Measurements from ENCODE around the gene NOLC1.
A peak's percentile ranks its signal among the peaks of the same experiment; 100 is the strongest.

Gene NOLC1

DNA sequence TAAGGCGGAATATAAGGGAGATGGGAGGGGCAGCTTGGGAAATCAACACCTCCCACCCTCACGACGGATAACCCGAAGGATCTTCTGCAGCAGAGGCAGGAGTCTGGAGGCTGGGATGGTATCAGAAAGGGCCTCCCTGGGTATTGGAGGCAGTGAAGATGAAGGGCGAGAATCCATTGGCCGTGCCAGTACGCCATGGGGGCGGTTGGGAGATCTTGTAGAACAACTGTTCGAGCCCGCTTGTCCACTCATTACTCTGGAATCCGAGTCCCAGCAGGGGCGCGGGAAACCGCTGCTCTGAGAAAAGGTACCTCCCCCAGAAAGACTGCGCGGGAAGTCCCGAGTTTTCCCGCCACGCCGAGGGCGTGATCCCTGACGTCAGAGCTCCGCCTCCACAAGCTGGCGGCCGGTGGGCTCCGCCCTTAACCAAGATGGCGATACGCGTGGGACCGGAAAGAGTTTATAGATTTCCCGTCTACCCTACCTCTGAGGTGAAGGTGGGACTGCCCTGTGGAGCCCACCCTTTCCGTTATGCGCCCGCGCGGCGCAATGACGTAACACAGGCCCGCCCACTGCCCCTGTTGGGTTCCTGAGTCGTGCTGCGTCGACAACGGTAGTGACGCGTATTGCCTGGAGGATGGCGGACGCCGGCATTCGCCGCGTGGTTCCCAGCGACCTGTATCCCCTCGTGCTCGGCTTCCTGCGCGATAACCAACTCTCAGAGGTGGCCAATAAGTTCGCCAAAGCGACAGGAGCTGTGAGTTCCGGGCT is at the start of gene NOLC1:
TSS of gene NOLC1 (plus strand) at position 616 of the 771 bp plus-strand sequence. CDS start at position 638, 22 bp downstream.
- peaks cover 41% of the 10 kb centered on the region for H3K36me3 ChIP-seq (ENCODE audit: insufficient read depth, low read length)
- H3K27ac ChIP-seq, result peak within 1 kb of the TSS; percentile 88
- TF ChIP-seq POLR2AphosphoS5 (IDR thresholded peaks at IDR 0.05; ENCODE audit: borderline replicate concordance, low read depth, low read length), result peak; percentile 96
- no peak for TF ChIP-seq FOXP2 (optimal IDR thresholded peaks at IDR 0.05; ENCODE audit: control extremely low read depth, extremely low read length, insufficient read depth)
- DNase-seq (ENCODE audit: low read depth, low spot score), result peak; percentile 91
- H3K9me3 ChIP-seq (ENCODE audit: low read depth, low read length), result no peaks in the 10 kb centered on the region
- H3K4me3 ChIP-seq, result peak within 1 kb of the TSS; percentile 93
- peak within 1 kb of the TSS; percentile 96 for H3K9ac ChIP-seq (ENCODE audit: insufficient read length)

DNA sequence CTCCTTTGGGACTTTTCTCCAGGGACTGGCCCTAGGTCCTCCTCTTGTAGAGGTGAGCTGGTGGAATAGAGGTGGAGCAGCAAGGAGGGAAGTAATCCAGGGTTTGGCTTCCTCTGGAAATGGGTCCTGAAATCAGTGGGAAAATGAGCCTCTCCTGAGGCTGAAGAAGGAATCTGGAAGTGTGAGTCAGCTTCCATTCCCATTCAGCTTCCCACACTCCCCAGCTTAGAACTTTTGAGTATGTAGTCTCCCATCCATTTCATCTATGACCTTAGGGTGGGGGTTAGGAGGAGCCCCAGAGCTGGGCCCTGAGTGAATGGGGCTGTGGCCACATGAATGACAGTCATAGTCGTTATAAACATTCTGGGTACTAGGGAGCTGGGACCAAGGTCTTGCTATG is 49.8 kb upstream of the NOLC1 start:
- TF ChIP-seq POLR2AphosphoS5 (IDR thresholded peaks at IDR 0.05; ENCODE audit: borderline replicate concordance, low read depth, low read length), result no peak
- no peak for TF ChIP-seq FOXP2 (optimal IDR thresholded peaks at IDR 0.05; ENCODE audit: control extremely low read depth, extremely low read length, insufficient read depth)
- DNase-seq (ENCODE audit: low read depth, low spot score), result no peak
- Histone ChIP-seq H3K4me3 (no peak overlapping the region), H3K27ac (no peak overlapping the region), H3K9me3 (ENCODE audit: low read depth, low read length) (no peaks in the 10 kb centered on the region), H3K36me3 (ENCODE audit: insufficient read depth, low read length) (no peaks in the 10 kb centered on the region), H3K9ac (ENCODE audit: insufficient read length) (no peak overlapping the region)

DNA sequence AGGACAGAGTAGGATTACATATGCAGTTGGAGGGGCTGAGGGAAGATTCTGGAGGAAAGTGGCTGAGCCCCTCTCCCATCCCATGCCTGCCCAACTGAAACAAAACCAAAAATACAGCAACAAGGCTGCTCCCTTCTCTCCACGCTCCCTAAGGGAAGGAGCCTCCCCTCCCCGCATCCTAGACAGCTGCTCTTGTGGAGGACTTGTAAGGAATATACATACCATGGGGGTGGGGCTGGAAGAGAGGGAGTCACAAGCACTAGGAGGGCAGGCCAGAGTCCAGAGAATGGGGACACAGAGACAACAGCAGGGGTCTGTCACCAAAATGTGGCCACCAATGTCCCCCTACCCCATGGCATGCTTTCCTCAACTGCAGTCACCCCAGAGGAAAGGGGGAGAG is 45.2 kb upstream of the NOLC1 start:
- Histone ChIP-seq H3K9ac (ENCODE audit: insufficient read length) (no peak overlapping the region), H3K9me3 (ENCODE audit: low read depth, low read length) (no peaks in the 10 kb centered on the region), H3K27ac (no peak overlapping the region), H3K4me3 (no peak overlapping the region), H3K36me3 (ENCODE audit: insufficient read depth, low read length) (peaks cover 26% of the 10 kb centered on the region; the same call in 1 of the 2 replicates)
- DNase-seq (ENCODE audit: low read depth, low spot score), result no peak
- TF ChIP-seq EZH2 (IDR thresholded peaks at IDR 0.05), result no peak
- TF ChIP-seq FOXP2 (optimal IDR thresholded peaks at IDR 0.05; ENCODE audit: control extremely low read depth, extremely low read length, insufficient read depth), result no peak
- no peak for TF ChIP-seq POLR2AphosphoS5 (IDR thresholded peaks at IDR 0.05; ENCODE audit: borderline replicate concordance, low read depth, low read length)

DNA sequence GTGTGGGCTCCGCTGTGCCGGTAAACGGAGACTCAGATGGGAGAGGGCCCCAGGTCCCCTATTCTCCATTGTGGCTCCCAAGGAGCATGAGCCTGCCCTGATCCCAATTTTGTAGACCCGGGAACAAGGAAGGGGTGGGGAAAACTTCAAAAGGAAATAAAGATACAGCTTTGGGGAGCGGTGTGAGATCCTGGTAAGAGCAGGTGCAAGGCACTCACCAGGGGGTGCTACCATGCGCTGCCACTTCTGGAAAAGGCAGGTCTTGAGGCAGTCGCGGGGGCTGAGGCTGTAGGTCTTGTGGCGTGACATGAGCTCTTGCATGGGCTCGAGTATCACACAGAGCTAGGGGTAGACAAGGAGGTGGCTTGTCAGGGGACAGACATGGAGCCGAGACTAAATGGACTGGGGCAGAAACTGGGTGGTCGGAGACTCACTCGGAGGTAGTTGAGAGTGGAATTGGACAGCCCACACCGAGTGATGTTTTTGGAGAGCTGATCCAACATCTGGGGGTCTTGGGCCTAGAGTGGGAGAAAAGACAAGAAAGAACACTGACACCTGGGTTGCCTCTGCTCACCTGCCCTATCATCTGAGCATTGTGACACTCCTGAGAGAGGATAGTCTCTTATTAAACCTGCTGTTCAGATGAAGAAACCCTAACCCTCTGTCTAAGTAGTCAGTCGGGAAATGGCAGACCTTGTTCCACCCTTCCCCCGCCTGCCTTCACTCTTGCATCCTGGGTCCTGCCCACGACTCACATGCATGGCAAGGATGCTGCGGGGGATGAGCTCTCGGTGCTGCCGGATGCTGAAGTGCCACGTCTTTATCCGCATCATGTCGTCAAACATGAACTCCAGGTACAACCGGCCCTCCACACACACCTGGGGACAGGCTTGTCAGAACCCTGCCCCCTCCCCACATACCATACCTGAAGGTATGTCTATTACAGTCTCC is 42.7 kb upstream of the NOLC1 start:
- Histone ChIP-seq H3K27ac (no peak overlapping the region), H3K9ac (ENCODE audit: insufficient read length) (no peak overlapping the region), H3K9me3 (ENCODE audit: low read depth, low read length) (no peaks in the 10 kb centered on the region), H3K4me3 (no peak overlapping the region), H3K36me3 (ENCODE audit: insufficient read depth, low read length) (peaks cover 26% of the 10 kb centered on the region; the same call in 1 of the 2 replicates)
- TF ChIP-seq POLR2AphosphoS5 (IDR thresholded peaks at IDR 0.05; ENCODE audit: borderline replicate concordance, low read depth, low read length) (no peak), EZH2 (IDR thresholded peaks at IDR 0.05) (no peak), FOXP2 (optimal IDR thresholded peaks at IDR 0.05; ENCODE audit: control extremely low read depth, extremely low read length, insufficient read depth) (no peak)
- no peak for DNase-seq (ENCODE audit: low read depth, low spot score)

DNA sequence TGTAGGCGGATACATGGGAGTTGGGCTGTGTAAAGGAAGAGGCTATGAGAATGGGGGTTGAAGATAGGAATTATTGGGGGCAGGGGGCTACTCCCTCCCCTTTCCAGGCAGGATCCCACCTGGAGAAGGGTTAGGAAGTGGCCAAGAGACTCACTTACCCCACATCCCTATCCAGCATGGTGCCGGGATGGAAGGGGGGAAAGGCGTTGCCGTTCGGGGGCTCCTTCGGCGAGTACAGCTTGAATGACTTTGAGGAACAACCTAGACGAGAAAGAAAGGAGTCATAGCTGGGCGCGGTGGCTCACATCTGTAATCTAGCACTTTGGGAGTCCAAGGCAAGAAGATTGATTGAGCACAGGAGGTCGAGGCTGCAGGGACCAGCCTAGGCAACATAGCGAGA is 40.9 kb upstream of the NOLC1 start:
- H3K9me3 ChIP-seq (ENCODE audit: low read depth, low read length), result no peaks in the 10 kb centered on the region
- peaks cover 26% of the 10 kb centered on the region; the same call in 1 of the 2 replicates for H3K36me3 ChIP-seq (ENCODE audit: insufficient read depth, low read length)
- no peak overlapping the region for H3K27ac ChIP-seq
- no peak for TF ChIP-seq EZH2 (IDR thresholded peaks at IDR 0.05)
- TF ChIP-seq FOXP2 (optimal IDR thresholded peaks at IDR 0.05; ENCODE audit: control extremely low read depth, extremely low read length, insufficient read depth), result no peak
- no peak for TF ChIP-seq POLR2AphosphoS5 (IDR thresholded peaks at IDR 0.05; ENCODE audit: borderline replicate concordance, low read depth, low read length)
- no peak overlapping the region for H3K4me3 ChIP-seq
- H3K9ac ChIP-seq (ENCODE audit: insufficient read length), result no peak overlapping the region
- no peak for DNase-seq (ENCODE audit: low read depth, low spot score)

DNA sequence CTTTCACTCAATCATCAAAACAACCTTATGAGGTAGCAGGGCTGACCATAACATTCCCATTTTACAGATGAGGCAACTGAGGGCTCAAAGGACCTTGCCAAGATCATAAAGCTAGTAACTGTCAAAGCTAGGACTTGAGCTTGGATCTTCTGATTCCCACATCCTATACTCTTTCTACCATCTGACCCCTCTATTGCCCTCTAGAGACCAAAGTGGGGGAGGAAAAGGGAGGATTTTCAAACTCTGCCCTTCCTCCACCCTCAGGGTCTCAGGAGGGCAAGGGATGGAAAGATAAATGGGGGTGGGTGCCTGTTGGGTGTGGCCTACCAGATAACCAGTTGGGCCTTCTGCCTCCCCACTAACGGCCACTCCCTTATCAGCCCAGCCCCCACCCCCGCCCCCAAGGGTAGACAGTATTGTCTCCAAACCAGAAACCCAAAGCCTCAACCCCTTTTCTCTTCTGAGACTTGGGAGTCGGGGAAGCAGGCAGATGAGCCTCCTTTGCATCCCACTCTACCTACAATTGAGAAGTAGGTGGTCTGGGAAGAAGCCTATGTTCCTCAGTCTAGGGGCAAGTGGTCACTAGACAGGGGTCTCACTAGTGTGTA is 39.9 kb upstream of the NOLC1 start:
- Histone ChIP-seq H3K36me3 (ENCODE audit: insufficient read depth, low read length) (peaks cover 26% of the 10 kb centered on the region; the same call in 1 of the 2 replicates), H3K9me3 (ENCODE audit: low read depth, low read length) (no peaks in the 10 kb centered on the region), H3K4me3 (no peak overlapping the region), H3K9ac (ENCODE audit: insufficient read length) (no peak overlapping the region), H3K27ac (no peak overlapping the region)
- no peak for TF ChIP-seq FOXP2 (optimal IDR thresholded peaks at IDR 0.05; ENCODE audit: control extremely low read depth, extremely low read length, insufficient read depth)
- no peak for TF ChIP-seq POLR2AphosphoS5 (IDR thresholded peaks at IDR 0.05; ENCODE audit: borderline replicate concordance, low read depth, low read length)
- TF ChIP-seq EZH2 (IDR thresholded peaks at IDR 0.05), result no peak
- no peak for DNase-seq (ENCODE audit: low read depth, low spot score)

DNA sequence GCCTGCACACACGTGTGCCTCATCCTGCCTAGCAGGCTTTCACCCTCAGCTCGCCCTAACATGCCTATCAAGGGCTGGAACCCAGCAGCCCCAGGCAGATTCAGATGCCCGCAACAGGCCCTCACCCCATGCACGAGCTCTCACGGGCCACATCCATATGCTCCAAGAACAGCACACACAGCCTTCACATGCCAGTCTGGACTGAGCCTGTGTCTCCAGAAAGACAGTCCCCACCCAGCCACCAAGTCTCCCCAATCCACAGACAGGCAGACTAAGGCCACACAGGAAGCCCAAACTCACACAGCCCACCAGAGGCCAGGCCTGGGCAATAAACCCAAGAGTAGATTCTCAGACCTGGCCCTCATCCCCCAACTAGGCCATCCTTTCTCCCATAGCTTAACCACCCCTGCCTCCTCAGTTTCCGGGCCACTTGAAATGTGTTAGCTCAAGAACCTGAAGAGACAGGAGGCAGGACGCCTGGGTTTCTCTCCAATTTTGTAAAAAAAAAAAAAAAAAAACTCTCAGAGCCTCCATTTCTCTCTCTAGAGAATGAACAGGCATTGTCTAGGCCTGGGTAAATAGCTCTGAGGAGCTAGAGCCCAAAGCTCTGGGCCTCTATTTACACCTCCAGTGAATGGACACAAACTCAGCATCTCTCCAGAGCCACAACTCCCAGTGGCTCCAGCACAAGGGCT is 38.8 kb upstream of the NOLC1 start:
- DNase-seq (ENCODE audit: low read depth, low spot score), result no peak
- no peak for TF ChIP-seq EZH2 (IDR thresholded peaks at IDR 0.05)
- TF ChIP-seq FOXP2 (optimal IDR thresholded peaks at IDR 0.05; ENCODE audit: control extremely low read depth, extremely low read length, insufficient read depth), result no peak
- TF ChIP-seq POLR2AphosphoS5 (IDR thresholded peaks at IDR 0.05; ENCODE audit: borderline replicate concordance, low read depth, low read length), result no peak
- Histone ChIP-seq H3K9ac (ENCODE audit: insufficient read length) (peak overlapping the region; percentile 77), H3K9me3 (ENCODE audit: low read depth, low read length) (no peaks in the 10 kb centered on the region), H3K27ac (no peak overlapping the region), H3K36me3 (ENCODE audit: insufficient read depth, low read length) (peaks cover 26% of the 10 kb centered on the region; the same call in 1 of the 2 replicates), H3K4me3 (peak overlapping the region; percentile 80)
